T-helper 9 cell (primary cell): ENCODE data around the gene PACS1.

Source experiments
- DNase-seq: peaks from one replicate; pipeline ENCODE4 v3.0.0-alpha.2; 2020

The PACS1 gene

GRCh38 chr11:66292543-66293332, 222.7 kb downstream of the PACS1 start:
- no peak for DNase-seq

DNA sequence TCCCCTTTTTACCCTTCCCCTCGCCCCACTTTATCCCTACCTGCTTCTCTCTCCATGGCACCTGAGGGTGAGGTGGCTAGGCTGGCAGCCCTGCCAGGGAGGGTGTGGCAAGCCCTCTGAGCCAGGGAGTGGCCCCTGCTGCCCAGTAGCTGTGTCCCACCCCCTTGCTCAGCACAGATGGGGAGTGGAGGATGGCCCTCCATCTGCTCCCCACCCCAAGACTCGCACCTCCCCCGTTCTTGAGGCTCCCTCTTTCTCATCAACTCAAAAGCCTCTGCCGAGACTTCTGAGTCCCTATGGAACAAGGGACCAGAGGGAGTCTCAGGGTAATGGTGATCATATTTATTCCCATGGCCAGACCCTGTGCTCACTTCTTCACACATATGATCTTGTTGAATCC, 223.3 kb downstream of the PACS1 start:
- DNase-seq: no peak

DNA sequence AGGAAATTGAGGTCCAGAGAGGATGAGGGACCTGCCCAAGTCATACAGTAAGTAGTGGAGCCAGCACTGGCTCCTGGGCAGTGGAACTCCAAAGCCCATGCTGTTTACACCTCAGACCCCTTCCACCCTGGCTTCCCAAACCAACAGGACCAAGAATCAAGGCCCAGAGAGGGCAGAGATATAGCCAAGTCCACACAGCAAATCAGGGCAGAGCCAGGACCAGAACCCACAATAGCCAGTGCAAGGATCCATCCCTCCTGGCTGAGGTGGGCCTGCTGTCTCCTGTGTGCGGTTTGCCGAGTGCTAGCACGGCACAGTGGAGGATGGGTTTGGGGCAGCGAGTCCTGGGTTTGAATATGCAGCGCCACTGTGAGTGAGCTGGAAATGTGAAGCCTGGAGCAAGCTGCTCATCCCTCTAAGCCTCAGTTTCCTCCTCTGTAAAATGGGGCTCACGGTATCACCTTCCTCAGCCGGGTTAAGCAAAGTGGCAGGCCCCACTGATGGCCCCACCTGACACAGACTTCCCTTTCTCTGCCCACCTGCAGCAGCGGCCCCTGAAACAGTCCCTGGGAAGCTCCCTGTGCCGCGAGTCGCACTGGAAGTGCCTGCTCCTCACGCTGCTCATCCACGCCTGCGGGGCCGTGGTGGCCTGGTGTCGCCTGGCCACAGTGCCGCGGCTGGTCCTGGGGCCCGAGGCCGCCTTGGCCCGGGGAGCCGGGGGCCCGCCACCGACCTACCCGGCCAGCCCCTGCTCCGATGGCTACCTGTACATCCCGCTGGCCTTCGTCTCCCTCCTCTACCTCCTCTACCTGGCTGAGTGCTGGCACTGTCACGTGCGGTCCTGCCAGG, 223.9 kb downstream of the PACS1 start:
- no peak for DNase-seq
